CD4-positive, CD25-positive, alpha-beta regulatory T cell (primary cell): ENCODE results near the gene DMD. TPM values are rescaled to one million over a fixed set of nuclear protein-coding genes. Genes with fewer than 3 reads are reported as not detected.

Source experiments
- ATAC-seq, 2 donors: fragments of 150-1000 bp; cut with Tn5 transposase; one replicate each; pipeline ENCODE4 v1.10.0; 2021; ENCODE audit warnings: low read depth in 2 of 2, moderate number of reproducible peaks in 2 of 2, moderate library complexity in 1 of 2
- DNase-seq, 3 donors: peaks; one replicate each; pipeline versions ENCODE4 v3.0.0 to v3.0.0-alpha.2; 2012 to 2022; ENCODE audit warnings: mixed read lengths in 1 of 3
- H3K27ac ChIP-seq: one replicate; pipeline ENCODE4 v1.7.0; 2013; ENCODE audit warnings: mild to moderate bottlenecking, low read length; ENCODE audit not compliant: insufficient read depth, poor library complexity, severe bottlenecking
- H3K27me3 ChIP-seq: one replicate; pipeline ENCODE4 v1.7.0; 2013; ENCODE audit warnings: low read length; ENCODE audit not compliant: control insufficient read depth, insufficient read depth
- H3K36me3 ChIP-seq: one replicate; pipeline ENCODE4 v1.7.0; 2013; ENCODE audit warnings: mild to moderate bottlenecking, low read length, moderate library complexity; ENCODE audit not compliant: control insufficient read depth, insufficient read depth
- H3K4me1 ChIP-seq: 2 replicates; pipeline ENCODE4 v1.7.0; 2013; ENCODE audit warnings: mild to moderate bottlenecking, low read length; ENCODE audit not compliant: insufficient read depth, control insufficient read depth, poor library complexity, severe bottlenecking
- H3K4me3 ChIP-seq: one replicate; pipeline ENCODE4 v1.7.0; 2013; ENCODE audit warnings: low read depth, mild to moderate bottlenecking, low read length, moderate library complexity
- H3K9me3 ChIP-seq, 2 experiments: 1 replicate in 1 of 2; 2 replicates in 1 of 2; pipeline ENCODE4 v1.7.0; 2013; ENCODE audit warnings: low read length in 2 of 2, mild to moderate bottlenecking in 1 of 2, moderate library complexity in 1 of 2; ENCODE audit not compliant: control insufficient read depth in 2 of 2
- H3K27ac Mint-ChIP-seq, 3 donors: one replicate each; pipeline ENCODE4 v1.8.0; 2020 to 2022; ENCODE audit warnings: mild to moderate bottlenecking in 3 of 3, mixed read lengths in 3 of 3, moderate library complexity in 2 of 3
- H3K27me3 Mint-ChIP-seq: one replicate; pipeline ENCODE4 v1.8.0; 2022; ENCODE audit warnings: mild to moderate bottlenecking, mixed read lengths
- H3K36me3 Mint-ChIP-seq: one replicate; pipeline ENCODE4 v1.8.0; 2020; ENCODE audit warnings: mixed read lengths
- H3K4me1 Mint-ChIP-seq, 4 donors: one replicate each; pipeline ENCODE4 v1.8.0; 2020 to 2022; ENCODE audit warnings: mixed read lengths in 4 of 4, mild to moderate bottlenecking in 1 of 4
- H3K4me3 Mint-ChIP-seq, 4 donors: one replicate each; pipeline ENCODE4 v1.8.0; 2020 to 2022; ENCODE audit warnings: mild to moderate bottlenecking in 4 of 4, mixed read lengths in 4 of 4, moderate library complexity in 3 of 4
- H3K9me3 Mint-ChIP-seq, 7 donors: one replicate each; pipeline ENCODE4 v1.8.0; 2020 to 2022; ENCODE audit warnings: mixed read lengths in 7 of 7, mild to moderate bottlenecking in 3 of 7, moderate library complexity in 2 of 7
- polyA plus RNA-seq, 4 donors: library from polyadenylated mRNA; unstranded; fragments of 300-500 nt; fragmentation: Illumina TruSeq; gene quantifications; one replicate each; pipeline ENCODE4 v1.2.3, GENCODE V29; 2021
- total RNA-seq: library from RNA; stranded (reverse); gene quantifications from one replicate; pipeline ENCODE4 v1.2.3, GENCODE V29; 2022

Gene DMD
- total and polyA plus RNA-seq, 5 donors from 2014 or later: 0.20 to 2.8 (median 0.98) TPM

DNA sequence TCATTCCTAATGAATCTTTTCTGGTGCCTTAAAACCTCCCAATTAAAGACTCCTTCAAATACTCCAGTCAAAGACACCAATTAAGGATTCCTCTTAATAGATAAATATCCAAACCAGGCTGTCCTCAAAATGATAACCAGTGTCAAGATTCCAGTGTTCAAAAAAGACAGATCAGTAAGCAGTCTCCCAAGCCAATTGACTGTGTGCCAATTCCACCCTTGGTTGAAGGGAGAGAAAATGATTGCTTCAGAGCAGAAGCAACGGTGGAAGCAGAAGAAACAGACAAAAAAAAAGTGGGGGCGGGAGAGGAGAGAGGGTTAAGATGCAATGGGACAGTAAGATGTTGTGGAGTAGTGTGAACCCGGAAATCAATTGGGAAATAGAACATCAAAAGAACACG, 1923.5 kb downstream of the DMD start:
- Mint-ChIP-seq H3K27ac (no peak overlapping the region), H3K4me1 (no peaks in the 10 kb centered on the region), H3K36me3 (no peaks in the 10 kb centered on the region), H3K27me3 (no peaks in the 10 kb centered on the region), H3K4me3 (no peak overlapping the region), H3K9me3 (peaks cover 0 to 3% (median 0%) of the 10 kb centered on the region in 7 donors)
- Histone ChIP-seq H3K27me3 (no peaks in the 10 kb centered on the region), H3K9me3 (no peaks in the 10 kb centered on the region), H3K27ac (no peak overlapping the region), H3K4me3 (no peak overlapping the region), H3K36me3 (no peaks in the 10 kb centered on the region), H3K4me1 (no peaks in the 10 kb centered on the region)
- no peak for ATAC-seq
- no peak for DNase-seq

DNA sequence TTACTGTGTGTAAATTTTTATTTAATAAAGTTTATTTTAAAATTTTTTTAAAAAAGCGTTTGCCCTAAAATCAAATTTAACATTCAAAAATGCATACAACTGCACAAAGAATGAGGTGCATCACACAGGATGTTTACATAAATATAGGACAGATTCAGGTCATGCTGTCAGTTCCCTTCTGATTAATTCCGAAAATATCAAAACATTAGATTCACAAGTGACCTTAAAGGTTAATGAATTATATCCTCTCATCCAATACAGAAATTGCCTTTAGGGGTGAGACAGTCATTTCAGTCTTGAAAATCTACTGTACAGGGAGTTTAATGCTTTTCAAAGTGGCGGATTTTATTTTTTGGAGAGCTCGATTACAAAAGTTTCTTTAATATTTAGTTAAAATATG, 1930.8 kb downstream of the DMD start:
- H3K27me3 ChIP-seq: no peaks in the 10 kb centered on the region
- H3K4me1 Mint-ChIP-seq: no peaks in the 10 kb centered on the region
- H3K27ac Mint-ChIP-seq: no peak overlapping the region
- no peaks in the 10 kb centered on the region for H3K36me3 Mint-ChIP-seq
- no peaks in the 10 kb centered on the region for H3K27me3 Mint-ChIP-seq
- H3K9me3 Mint-ChIP-seq: peaks cover 0 to 2% (median 0%) of the 10 kb centered on the region in 7 donors
- no peak for ATAC-seq
- no peaks in the 10 kb centered on the region for H3K36me3 ChIP-seq
- no peak overlapping the region for H3K4me3 ChIP-seq
- no peak overlapping the region for H3K4me3 Mint-ChIP-seq
- H3K27ac ChIP-seq: no peak overlapping the region
- H3K9me3 ChIP-seq: no peaks in the 10 kb centered on the region
- H3K4me1 ChIP-seq: no peaks in the 10 kb centered on the region
- no peak for DNase-seq

DNA sequence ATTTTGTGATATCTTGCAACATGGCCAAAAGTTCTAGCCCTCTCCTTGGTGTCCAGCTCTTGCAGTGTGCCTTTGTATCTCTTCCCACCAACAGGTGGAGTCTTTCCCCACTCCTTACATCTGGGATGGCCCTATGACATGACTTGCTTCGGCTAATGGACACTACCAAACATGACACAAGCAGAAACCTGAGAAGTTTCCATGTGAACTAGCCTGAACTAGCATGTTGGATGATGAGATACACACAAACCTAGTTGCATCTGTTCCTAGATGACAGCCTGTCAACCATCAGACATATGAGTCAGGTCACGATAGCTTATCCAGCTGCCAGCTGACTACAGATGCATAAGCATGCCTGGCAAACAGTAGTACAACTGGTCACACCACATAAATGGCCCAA, 1932.0 kb downstream of the DMD start:
- no peak overlapping the region for H3K27ac ChIP-seq
- no peaks in the 10 kb centered on the region for H3K4me1 ChIP-seq
- H3K9me3 ChIP-seq: no peaks in the 10 kb centered on the region
- Mint-ChIP-seq H3K4me3 (no peak overlapping the region), H3K27me3 (no peaks in the 10 kb centered on the region), H3K27ac (no peak overlapping the region), H3K36me3 (no peaks in the 10 kb centered on the region), H3K4me1 (no peaks in the 10 kb centered on the region), H3K9me3 (peaks cover 0 to 1% (median 0%) of the 10 kb centered on the region in 7 donors)
- DNase-seq: no peak
- ATAC-seq: no peak
- H3K27me3 ChIP-seq: no peaks in the 10 kb centered on the region
- no peak overlapping the region for H3K4me3 ChIP-seq
- H3K36me3 ChIP-seq: no peaks in the 10 kb centered on the region

DNA sequence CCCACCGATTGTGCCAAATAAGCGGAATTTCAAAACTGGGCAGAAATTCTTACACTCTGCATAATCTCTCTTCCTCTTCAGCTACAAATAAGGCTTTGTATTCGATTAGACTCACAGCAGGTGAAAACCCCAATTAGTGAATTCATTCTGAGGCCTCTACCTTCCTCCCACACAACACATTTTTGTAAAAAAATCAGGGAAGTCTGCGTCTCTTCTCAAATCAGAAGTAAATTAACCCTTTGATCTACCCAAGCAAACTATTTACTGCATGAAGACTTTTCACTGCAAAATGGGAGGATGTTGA, 1938.9 kb downstream of the DMD start:
- DNase-seq (no peak), ATAC-seq (no peak)
- no peaks in the 10 kb centered on the region for H3K27me3 ChIP-seq
- Mint-ChIP-seq H3K36me3 (peaks cover 3% of the 10 kb centered on the region), H3K9me3 (peaks cover 0 to 3% (median 0%) of the 10 kb centered on the region in 7 donors), H3K27ac (no peak overlapping the region), H3K4me1 (no peaks in the 10 kb centered on the region), H3K4me3 (no peak overlapping the region), H3K27me3 (peaks cover 4% of the 10 kb centered on the region)
- no peaks in the 10 kb centered on the region for H3K36me3 ChIP-seq
- no peak overlapping the region for H3K27ac ChIP-seq
- no peak overlapping the region for H3K4me3 ChIP-seq
- no peaks in the 10 kb centered on the region for H3K4me1 ChIP-seq
- no peaks in the 10 kb centered on the region for H3K9me3 ChIP-seq

DNA sequence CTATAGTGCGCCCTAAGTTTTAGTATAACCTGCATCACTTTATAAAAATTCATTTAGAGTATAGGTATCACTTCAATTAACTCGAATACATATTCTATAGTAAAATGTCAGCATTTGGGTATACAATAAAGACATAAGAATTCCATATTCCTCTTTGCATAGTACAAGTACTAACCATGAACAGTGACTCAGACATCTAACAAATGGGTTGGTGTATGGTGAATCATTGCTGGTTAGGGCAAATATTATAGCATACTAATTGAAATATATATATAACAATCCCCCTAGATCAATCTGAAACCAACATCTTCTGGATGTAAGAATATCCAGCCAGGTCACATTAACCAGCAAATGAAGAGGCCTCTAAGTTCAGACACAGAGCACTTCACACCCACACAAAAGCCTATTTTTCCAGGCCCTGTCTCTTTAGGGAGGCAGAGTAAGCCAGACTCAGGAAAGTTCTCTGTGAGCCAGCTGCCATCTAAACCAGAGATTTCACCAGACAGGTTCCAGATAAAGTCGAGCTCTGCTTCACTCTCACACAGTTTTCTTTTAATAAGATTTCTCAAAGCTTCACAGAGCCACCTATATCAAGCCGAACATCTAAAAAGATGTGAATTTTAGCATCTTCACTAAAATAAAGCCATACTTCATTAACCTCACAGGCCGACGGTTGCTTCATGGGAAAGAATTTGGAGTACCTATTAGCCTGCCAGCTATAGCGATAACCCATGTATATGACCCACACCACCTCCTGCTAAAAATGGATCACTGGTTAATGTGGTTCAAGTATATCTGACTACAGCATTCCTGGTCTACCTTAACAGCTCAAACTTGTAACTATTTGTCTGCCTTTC, 1939.5 kb downstream of the DMD start:
- Mint-ChIP-seq H3K9me3 (peaks cover 0 to 3% (median 0%) of the 10 kb centered on the region in 7 donors), H3K4me1 (no peaks in the 10 kb centered on the region), H3K36me3 (peaks cover 3% of the 10 kb centered on the region), H3K27me3 (peaks cover 4% of the 10 kb centered on the region), H3K4me3 (no peak overlapping the region), H3K27ac (no peak overlapping the region)
- H3K36me3 ChIP-seq: no peaks in the 10 kb centered on the region
- H3K4me3 ChIP-seq: no peak overlapping the region
- H3K27me3 ChIP-seq: no peaks in the 10 kb centered on the region
- DNase-seq (no peak), ATAC-seq (no peak)
- no peak overlapping the region for H3K27ac ChIP-seq
- no peaks in the 10 kb centered on the region for H3K4me1 ChIP-seq
- no peaks in the 10 kb centered on the region for H3K9me3 ChIP-seq

DNA sequence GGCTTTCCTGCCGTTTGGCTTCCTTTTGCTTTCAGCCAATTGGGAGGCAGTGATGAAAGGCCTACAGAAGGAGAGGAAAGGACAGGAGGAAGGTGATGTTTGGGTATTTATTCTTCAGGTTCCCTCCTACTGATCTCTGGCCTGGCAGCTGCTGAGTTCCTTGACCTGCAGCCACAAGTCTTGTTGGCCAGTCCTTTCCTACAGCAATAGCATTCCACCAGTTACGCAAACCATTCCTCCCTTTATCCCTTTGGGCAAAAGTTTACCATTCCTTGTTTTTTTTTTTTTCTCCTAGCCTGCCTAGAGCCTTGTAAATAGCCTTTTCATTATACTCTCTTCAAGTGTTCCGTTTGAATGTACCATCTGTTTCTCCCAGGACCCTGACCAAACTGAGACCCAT, 1941.4 kb downstream of the DMD start:
- ATAC-seq (no peak), DNase-seq (no peak)
- Histone ChIP-seq H3K4me3 (no peak overlapping the region), H3K27ac (no peak overlapping the region), H3K36me3 (no peaks in the 10 kb centered on the region), H3K4me1 (no peaks in the 10 kb centered on the region), H3K9me3 (no peaks in the 10 kb centered on the region), H3K27me3 (no peaks in the 10 kb centered on the region)
- peaks cover 4% of the 10 kb centered on the region for H3K27me3 Mint-ChIP-seq
- H3K27ac Mint-ChIP-seq: no peak overlapping the region
- peaks cover 0 to 3% (median 0%) of the 10 kb centered on the region in 7 donors for H3K9me3 Mint-ChIP-seq
- peaks cover 3% of the 10 kb centered on the region for H3K36me3 Mint-ChIP-seq
- H3K4me3 Mint-ChIP-seq: no peak overlapping the region
- H3K4me1 Mint-ChIP-seq: no peaks in the 10 kb centered on the region

DNA sequence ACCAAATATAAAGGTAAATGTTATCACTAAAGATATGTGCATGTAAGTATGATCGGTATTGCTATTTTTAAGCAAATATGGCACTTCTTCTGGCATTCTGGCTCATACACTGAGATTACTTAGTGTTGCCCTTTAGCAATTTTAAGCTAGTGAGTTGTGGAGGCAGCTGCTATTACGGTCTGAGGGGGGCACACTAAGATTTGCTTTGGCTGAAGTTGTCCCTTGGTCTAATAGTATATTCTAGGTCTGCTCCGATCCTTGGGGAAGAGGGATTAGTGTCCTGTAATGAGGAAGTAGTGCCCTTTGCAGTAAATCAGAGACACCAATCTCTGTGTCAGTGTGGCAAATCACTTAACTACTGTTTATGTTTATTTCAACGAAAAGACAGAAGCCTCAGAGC, 1943.0 kb downstream of the DMD start:
- H3K36me3 ChIP-seq: no peaks in the 10 kb centered on the region
- ATAC-seq (no peak), DNase-seq (no peak)
- peaks cover 3% of the 10 kb centered on the region for H3K36me3 Mint-ChIP-seq
- peaks cover 0 to 3% (median 0%) of the 10 kb centered on the region in 7 donors for H3K9me3 Mint-ChIP-seq
- H3K4me3 Mint-ChIP-seq: no peak overlapping the region
- no peaks in the 10 kb centered on the region for H3K27me3 ChIP-seq
- H3K27ac ChIP-seq: no peak overlapping the region
- no peak overlapping the region for H3K27ac Mint-ChIP-seq
- H3K4me1 ChIP-seq: no peaks in the 10 kb centered on the region
- H3K9me3 ChIP-seq: no peaks in the 10 kb centered on the region
- H3K4me3 ChIP-seq: no peak overlapping the region
- H3K27me3 Mint-ChIP-seq: peaks cover 12% of the 10 kb centered on the region
- no peaks in the 10 kb centered on the region for H3K4me1 Mint-ChIP-seq
